ENCODE measurements around the gene BHLHE23. TPM values are rescaled to one million over a fixed set of nuclear protein-coding genes. Genes with fewer than 3 reads are reported as not detected.

BHLHE23 gene
- total RNA-seq, 1 experiment from 2014 or later = not detected

GRCh38 chr20:62994869-62995281 is 11.9 kb downstream of the BHLHE23 start:
- H3K27me3 ChIP-seq (ENCODE audit: insufficient read depth, low read length) = no peaks in the 10 kb centered on the region
- ChIA-PET POLR2A (no interaction called here), CTCF (no interaction called here)

More at GRCh38 chr20:62994869-62995281, 11.9 kb downstream of the BHLHE23 start:
- intact Hi-C loops (cut with micrococcal nuclease) = no loop called here
- Histone ChIP-seq H2AFZ (ENCODE audit: low read depth, low read length, poor library complexity, severe bottlenecking) (no peak overlapping the region), H4K20me1 (ENCODE audit: insufficient read depth) (no peaks in the 10 kb centered on the region), H3K4me2 (ENCODE audit: low read length) (no peak overlapping the region), H3K79me2 (ENCODE audit: insufficient read depth, low read length) (no peaks in the 10 kb centered on the region), H3K9me3 (ENCODE audit: control insufficient read depth in 1 of 2, insufficient read depth in 1 of 2, low read depth in 1 of 2, low read length in 2 of 2) (no peaks in the 10 kb centered on the region), H3K9me2 (ENCODE audit: insufficient read depth) (no peaks in the 10 kb centered on the region), H3K36me3 (ENCODE audit: control insufficient read depth in 1 of 2, insufficient read depth in 2 of 2, low read length in 2 of 2) (no peaks in the 10 kb centered on the region), H3K4me1 (ENCODE audit: control insufficient read depth in 1 of 2, insufficient read depth in 2 of 2, low read length in 2 of 2) (no peaks in the 10 kb centered on the region), H3K27ac (ENCODE audit: low read depth, low read length) (no peak overlapping the region), H3K9ac (ENCODE audit: low read length) (no peak overlapping the region), H3K4me3 (replicated peaks in 1 of 2; ENCODE audit: low read depth in 1 of 2, low read length in 2 of 2) (no peak overlapping the region)
- no TSS peak for BruUV-seq (replicated peaks)
- no peak for DNase-seq (ENCODE audit: low read depth, low spot score)
- TF ChIP-seq POLR2A (IDR thresholded peaks at IDR 0.05; ENCODE audit: borderline replicate concordance, extremely low read depth, insufficient read depth, insufficient read length) (no peak), REST (IDR thresholded peaks at IDR 0.05; ENCODE audit: low read depth) (no peak), ATF3 (IDR thresholded peaks at IDR 0.05) (no peak), ZNF274 (IDR thresholded peaks at IDR 0.05; ENCODE audit: low read depth, low read length) (no peak)
- ATAC-seq = no peak
- RAD21 ChIA-PET (ENCODE audit: low non-redundant PET in 1 of 2, low total read pairs in 2 of 2, uncharacterized antibody in 2 of 2, unreplicated experiment in 2 of 2) = no interaction called here

All from HCT116 (cell line).